Neuronal stem cell (in vitro differentiated cells): ENCODE data around the gene KRTAP4-5. TPM values are rescaled to one million over a fixed set of nuclear protein-coding genes. Genes with fewer than 3 reads are reported as not detected.

Experiments
- small RNA-seq: library from polyadenylated mRNA; stranded (forward); fragments of <200 nt; extraction: miRNeasy Mini kit (QIAGEN cat#:217004); gene quantifications from one replicate; pipeline ENCODE3, GENCODE V24; 2013; ENCODE audit not compliant: insufficient read depth

Gene KRTAP4-5

Small RNAs within 50 kb of the gene (small RNA-seq; reads per million reads assigned to genes)
- not detected for gene KRTAP4-17P
